Upper lobe of left lung (tissue), 4 donors: ENCODE data around the gene ZSCAN10.
"Not testable (repeated sequence)": the region's sequence is repeated elsewhere in the genome, so short reads cannot be mapped to it uniquely, and the experiment has no call there.

Source experiments
- CTCF ChIP-seq, 6 experiments: fragments of 450-650 bp in 4 of 6; fragments of 200-600 bp in 2 of 6; sonication (generic) in 2 of 6; IDR thresholded peaks; one replicate each; pipeline ENCODE4 v1.5.1; 2016 to 2019; ENCODE audit warnings: antibody characterized with exemption in 6 of 6
- POLR2A ChIP-seq, 4 donors: fragments of 450-650 bp; IDR thresholded peaks; one replicate each; pipeline ENCODE4 v1.5.1; 2016 to 2017; ENCODE audit warnings: antibody characterized with exemption in 4 of 4, mild to moderate bottlenecking in 2 of 4
- POLR2AphosphoS5 ChIP-seq, 2 donors: sonication (generic); formaldehyde crosslinking; IDR thresholded peaks; one replicate each; pipeline ENCODE4 v1.5.1; 2017; ENCODE audit warnings: antibody characterized with exemption in 2 of 2

- not testable (repeated sequence) for TF ChIP-seq CTCF, POLR2AphosphoS5, POLR2A (IDR thresholded peaks at IDR 0.05)
Measured at GRCh38 chr16:3052571-3053329, 46.3 kb downstream of the ZSCAN10 start.
